ENCODE results near the gene TEX13D.

TEX13D gene

GRCh38 chrX:124348885-124349453, 16.5 kb downstream of the TEX13D start:
- DNase-seq (ENCODE audit: low read depth), result no peak

GRCh38 chrX:124354648-124355047, 22.2 kb downstream of the TEX13D start:
- no peak for DNase-seq (ENCODE audit: low read depth)

GRCh38 chrX:124358800-124359383, 26.4 kb downstream of the TEX13D start:
- no peak for DNase-seq (ENCODE audit: low read depth)

GRCh38 chrX:124362072-124362471, 29.6 kb downstream of the TEX13D start:
- no peak for DNase-seq (ENCODE audit: low read depth)

- no peak for DNase-seq (ENCODE audit: low read depth)
These were observed 30.3 kb downstream of the TEX13D start for GRCh38 chrX:124362761-124363160.

- DNase-seq (ENCODE audit: low read depth), result no peak
These were observed 37.3 kb downstream of the TEX13D start for GRCh38 chrX:124369722-124370121.

GRCh38 chrX:124373348-124373747, 40.9 kb downstream of the TEX13D start:
- no peak for DNase-seq (ENCODE audit: low read depth)

- no peak for DNase-seq (ENCODE audit: low read depth)
These were observed 46.2 kb downstream of the TEX13D start for GRCh38 chrX:124378643-124379042.

GRCh38 chrX:124383354-124383753, 50.9 kb downstream of the TEX13D start:
- DNase-seq (ENCODE audit: low read depth), result no peak

- no peak for DNase-seq (ENCODE audit: low read depth)
These were observed 53.9 kb downstream of the TEX13D start for GRCh38 chrX:124386401-124386800.
